Gastrocnemius medialis (tissue), 4 donors: ENCODE results near the gene RASGEF1C. TPM values are rescaled to one million over a fixed set of nuclear protein-coding genes. Genes with fewer than 3 reads are reported as not detected.

ENCODE experiments used
- ATAC-seq, 2 donors: fragments of 150-250 bp; one replicate each; pipeline ENCODE4 v1.9.1; 2016
- DNase-seq, 2 donors: peaks; one replicate each; pipeline ENCODE4 v3.0.0-alpha.2; 2019
- H3K27ac ChIP-seq, 4 donors: fragments of 200-600 bp; sonication (generic); 1 replicate in 1 of 4; 2 replicates in 3 of 4; pipeline ENCODE4 v1.5.1; 2016 to 2018; ENCODE audit warnings: mild to moderate bottlenecking in 2 of 4, moderate library complexity in 1 of 4
- H3K27me3 ChIP-seq, 3 donors: fragments of 200-600 bp; sonication (generic) in 2 of 3; 1 replicate in 1 of 3; 2 replicates in 2 of 3; pipeline versions ENCODE4 v1.5.1 to v1.6.0; 2016 to 2019; ENCODE audit warnings: mild to moderate bottlenecking in 1 of 3, moderate library complexity in 1 of 3
- H3K36me3 ChIP-seq, 2 donors: fragments of 200-600 bp; sonication (generic) in 1 of 2; one replicate each; pipeline ENCODE4 v1.5.1; 2017 to 2018
- H3K4me1 ChIP-seq, 2 donors: fragments of 200-600 bp; sonication (generic) in 1 of 2; one replicate each; pipeline ENCODE4 v1.5.1; 2016 to 2017; ENCODE audit warnings: mild to moderate bottlenecking in 2 of 2
- H3K4me3 ChIP-seq, 4 donors: fragments of 200-600 bp; sonication (generic) in 3 of 4; 1 replicate in 1 of 4; 2 replicates in 3 of 4; pipeline ENCODE4 v1.5.1; 2016 to 2019; ENCODE audit warnings: mild to moderate bottlenecking in 2 of 4
- H3K9me3 ChIP-seq, 3 donors: fragments of 200-600 bp; sonication (generic) in 2 of 3; 1 replicate in 1 of 3; 2 replicates in 2 of 3; pipeline ENCODE4 v1.5.1; 2016 to 2019
- CTCF ChIP-seq, 5 experiments: fragments of 450-650 bp in 3 of 5; fragments of 200-600 bp in 2 of 5; sonication (generic) in 2 of 5; IDR thresholded peaks in 4 of 5; conservative IDR thresholded peaks in 1 of 5; 1 replicate in 4 of 5; 2 replicates in 1 of 5; pipeline ENCODE4 v1.5.1; 2016 to 2019; ENCODE audit warnings: antibody characterized with exemption in 5 of 5, mild to moderate bottlenecking in 3 of 5, moderate library complexity in 3 of 5
- POLR2A ChIP-seq, 2 donors: fragments of 450-650 bp; IDR thresholded peaks; one replicate each; pipeline ENCODE4 v1.6.1; 2017; ENCODE audit warnings: antibody characterized with exemption in 2 of 2, mild to moderate bottlenecking in 2 of 2, moderate library complexity in 2 of 2
- in situ Hi-C, 4 donors: fragments of 200-750 bp; cut with MboI; loops; one replicate each; pipeline versions ENCODE4 v1.15.0 to v1.8.0; 2017; ENCODE audit warnings: low sequenced_read_pairs in 4 of 4
- intact Hi-C: fragments of 100-400 bp; cut with DNase I; formaldehyde crosslinking; loops from one replicate; pipeline ENCODE4 v1.15.1; 2023; ENCODE audit warnings: low total_unique reads
- total RNA-seq, 4 donors: library from RNA; depleted of rRNA; stranded (reverse); fragments of >200 nt; gene quantifications; one replicate each; pipeline versions ENCODE4 v1.1.0 to v1.2.3, GENCODE V29; 2016

Gene RASGEF1C
- total RNA-seq, 4 donors from 2014 or later: not detected

- in situ Hi-C loops (no loop called here), intact Hi-C loops (no loop called here)
- no peak for ATAC-seq
Measured at GRCh38 chr5:180166176-180166575, 42.8 kb downstream of the RASGEF1C start.

GRCh38 chr5:180162304-180162661, 46.7 kb downstream of the RASGEF1C start:
- peaks cover 0 to 6% (median 0%) of the 10 kb centered on the region in 3 donors for H3K27me3 ChIP-seq
- H3K9me3 ChIP-seq: no peaks in the 10 kb centered on the region
- in situ Hi-C loops: no loop called here
- DNase-seq (no peak), ATAC-seq (no peak)
- no peaks in the 10 kb centered on the region for H3K4me1 ChIP-seq
- H3K27ac ChIP-seq: no peak overlapping the region
- intact Hi-C loops: no loop called here
- H3K36me3 ChIP-seq: no peaks in the 10 kb centered on the region
- no peak overlapping the region for H3K4me3 ChIP-seq
- no peak for TF ChIP-seq POLR2A (IDR thresholded peaks at IDR 0.05)
- no peak for TF ChIP-seq CTCF (IDR thresholded peaks at IDR 0.05 in 4 of 5, conservative IDR thresholded peaks at IDR 0.05 in 1 of 5)

More at GRCh38 chr5:180166176-180166575, 42.8 kb downstream of the RASGEF1C start:
- TF ChIP-seq POLR2A (IDR thresholded peaks at IDR 0.05) (no peak), CTCF (IDR thresholded peaks at IDR 0.05 in 4 of 5, conservative IDR thresholded peaks at IDR 0.05 in 1 of 5) (no peak)
- Histone ChIP-seq H3K27ac (no peak overlapping the region), H3K36me3 (no peaks in the 10 kb centered on the region), H3K4me1 (no peaks in the 10 kb centered on the region), H3K9me3 (no peaks in the 10 kb centered on the region), H3K27me3 (peaks cover 0 to 9% (median 4%) of the 10 kb centered on the region in 3 donors), H3K4me3 (no peak overlapping the region)
- DNase-seq: no peak

- in situ Hi-C loops (no loop called here), intact Hi-C loops (no loop called here)
- no peak for ATAC-seq
- Histone ChIP-seq H3K27ac (no peak overlapping the region), H3K4me3 (no peak overlapping the region), H3K36me3 (no peaks in the 10 kb centered on the region), H3K4me1 (no peaks in the 10 kb centered on the region), H3K9me3 (no peaks in the 10 kb centered on the region), H3K27me3 (peaks cover 0 to 6% (median 0%) of the 10 kb centered on the region in 3 donors)
- DNase-seq: no peak
- TF ChIP-seq CTCF (IDR thresholded peaks at IDR 0.05 in 4 of 5, conservative IDR thresholded peaks at IDR 0.05 in 1 of 5) (no peak), POLR2A (IDR thresholded peaks at IDR 0.05) (no peak)
Measured at GRCh38 chr5:180161420-180162303, 47.3 kb downstream of the RASGEF1C start.

GRCh38 chr5:180160789-180161188, 48.2 kb downstream of the RASGEF1C start:
- Histone ChIP-seq H3K36me3 (no peaks in the 10 kb centered on the region), H3K9me3 (no peaks in the 10 kb centered on the region), H3K4me1 (no peaks in the 10 kb centered on the region), H3K27me3 (peaks cover 0 to 6% (median 0%) of the 10 kb centered on the region in 3 donors), H3K27ac (no peak overlapping the region), H3K4me3 (no peak overlapping the region)
- in situ Hi-C loops (no loop called here), intact Hi-C loops (no loop called here)
- TF ChIP-seq CTCF (IDR thresholded peaks at IDR 0.05 in 4 of 5, conservative IDR thresholded peaks at IDR 0.05 in 1 of 5) (no peak), POLR2A (IDR thresholded peaks at IDR 0.05) (no peak)
- peak in 1 of 2 donors; percentile 34 for DNase-seq
- ATAC-seq: no peak
